Right hindlimb (tissue), 1 donor: Measurements from ENCODE around the gene SLC19A2.
"Not testable (repeated sequence)": the region's sequence is repeated elsewhere in the genome, so short reads cannot be mapped to it uniquely, and the experiment has no call there.

Experiments
- DNase-seq: peaks from one replicate; pipeline ENCODE4 v3.0.0-alpha.2; 2018

Gene SLC19A2

GRCh38 chr1:169508432-169509338, 22.9 kb upstream of the SLC19A2 start:
- DNase-seq, result no peak

GRCh38 chr1:169507413-169507812, 21.7 kb upstream of the SLC19A2 start:
- no peak for DNase-seq

GRCh38 chr1:169503601-169504000, 17.9 kb upstream of the SLC19A2 start:
- not testable (repeated sequence) for DNase-seq

- DNase-seq, result no peak
Measured at GRCh38 chr1:169499807-169500206, 14.1 kb upstream of the SLC19A2 start.

- DNase-seq, result no peak
Measured at GRCh38 chr1:169497317-169497716, 11.6 kb upstream of the SLC19A2 start.

GRCh38 chr1:169495916-169496315, 10.2 kb upstream of the SLC19A2 start:
- no peak for DNase-seq

- no peak for DNase-seq
Measured at GRCh38 chr1:169495046-169495775, 9.5 kb upstream of the SLC19A2 start.

GRCh38 chr1:169494343-169494742, 8.6 kb upstream of the SLC19A2 start:
- DNase-seq, result no peak

GRCh38 chr1:169493251-169493650, 7.5 kb upstream of the SLC19A2 start:
- no peak for DNase-seq

- DNase-seq, result no peak
Measured at GRCh38 chr1:169491845-169492281, 6.1 kb upstream of the SLC19A2 start.

- DNase-seq, result no peak
Measured at GRCh38 chr1:169488157-169488556, 2.4 kb upstream of the SLC19A2 start.

- DNase-seq, result no peak
Measured at GRCh38 chr1:169487561-169487960, 1.8 kb upstream of the SLC19A2 start.

- DNase-seq, result no peak
Measured at GRCh38 chr1:169487133-169487532, 1.4 kb upstream of the SLC19A2 start.

- peak; percentile 25 for DNase-seq
Measured at GRCh38 chr1:169486281-169487051, 722 bp upstream of the SLC19A2 start.

GRCh38 chr1:169484683-169485430, 887 bp downstream of the SLC19A2 start:
- peak; percentile 64 for DNase-seq

- DNase-seq, result no peak
Measured at GRCh38 chr1:169484101-169484500, 1.6 kb downstream of the SLC19A2 start.

- DNase-seq, result no peak
Measured at GRCh38 chr1:169483500-169483966, 2.2 kb downstream of the SLC19A2 start.

- no peak for DNase-seq
Measured at GRCh38 chr1:169479363-169480066, 6.2 kb downstream of the SLC19A2 start.

- no peak for DNase-seq
Measured at GRCh38 chr1:169478094-169478672, 7.6 kb downstream of the SLC19A2 start.

GRCh38 chr1:169475806-169476387, 9.8 kb downstream of the SLC19A2 start:
- no peak for DNase-seq
